Neural cell (in vitro differentiated cells): ENCODE data around the gene DCST1.

Experiments
- CTCF ChIP-seq: fragments of 450-650 bp; IDR thresholded peaks from 2 replicates; pipeline ENCODE4 v1.5.1; 2014; ENCODE audit warnings: antibody characterized with exemption, mild to moderate bottlenecking, moderate library complexity; ENCODE audit not compliant: poor library complexity, severe bottlenecking
- MXI1 ChIP-seq: fragments of 450-650 bp; conservative IDR thresholded peaks from 2 replicates; pipeline ENCODE4 v1.6.1; 2014; ENCODE audit warnings: antibody characterized with exemption, mild to moderate bottlenecking; ENCODE audit not compliant: poor library complexity, severe bottlenecking
- POLR2AphosphoS5 ChIP-seq: IDR thresholded peaks from 2 replicates; pipeline ENCODE4 v1.6.1; 2012
- REST ChIP-seq: IDR thresholded peaks from 2 replicates; pipeline ENCODE4 v1.6.1; 2012; ENCODE audit warnings: borderline replicate concordance
- SMC3 ChIP-seq: fragments of 450-650 bp; conservative IDR thresholded peaks from 2 replicates; pipeline ENCODE4 v1.6.1; 2014; ENCODE audit warnings: antibody characterized with exemption, mild to moderate bottlenecking, moderate library complexity; ENCODE audit not compliant: poor library complexity

GRCh38 chr1:155060736-155061135 is 27.1 kb downstream of the DCST1 start:
- TF ChIP-seq MXI1 (no peak), CTCF (no peak), REST (no peak), POLR2AphosphoS5 (no peak), SMC3 (no peak)
